Measurements from ENCODE around the gene PTPRA.

The PTPRA gene

DNA sequence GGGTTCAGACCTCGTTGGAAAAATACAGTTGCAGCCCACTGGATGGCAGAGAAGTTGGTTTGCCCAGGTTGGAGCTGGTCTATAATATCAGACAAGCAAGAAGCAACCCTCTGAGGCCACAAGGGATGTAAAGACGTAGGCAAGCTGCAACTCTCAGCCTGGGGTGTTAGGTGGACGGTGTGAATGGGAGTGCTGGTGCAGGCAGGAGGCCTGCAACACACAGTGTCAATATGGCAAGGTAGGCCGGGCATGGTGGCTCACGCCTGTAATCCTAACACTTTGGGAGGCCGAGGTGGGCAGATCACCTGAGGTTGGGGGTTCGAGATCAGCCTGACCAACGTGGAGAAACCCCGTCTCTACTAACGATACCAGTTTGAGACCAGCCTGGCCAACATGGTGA is 22.2 kb upstream of the PTPRA start:
- DNase-seq, result no peak

- no peak for DNase-seq
These were observed 14.7 kb upstream of the PTPRA start for GRCh38 chr20:2858591-2858990.

GRCh38 chr20:2859330-2860121 is 13.8 kb upstream of the PTPRA start:
- DNase-seq, result no peak

DNA sequence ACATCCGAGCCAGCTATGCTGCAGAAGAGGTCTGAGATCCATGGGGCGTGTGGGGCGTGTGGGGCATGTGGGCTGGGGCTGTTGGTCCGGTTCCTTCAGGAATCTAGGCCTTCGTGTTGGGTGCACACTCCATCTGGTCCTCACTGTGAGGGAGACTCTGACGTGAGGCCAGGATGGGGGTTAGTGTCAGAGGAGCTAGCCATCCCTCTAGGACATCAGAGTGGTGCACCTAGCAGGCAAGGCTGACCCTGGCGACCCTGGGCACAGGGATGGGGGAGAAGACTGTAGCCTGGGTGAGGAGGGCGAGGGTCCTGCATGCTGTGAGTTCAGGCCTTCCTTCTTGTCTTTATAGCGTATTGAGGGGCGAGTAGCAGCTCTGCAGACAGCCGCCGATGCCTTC is 8.7 kb upstream of the PTPRA start:
- no peak for DNase-seq

DNA sequence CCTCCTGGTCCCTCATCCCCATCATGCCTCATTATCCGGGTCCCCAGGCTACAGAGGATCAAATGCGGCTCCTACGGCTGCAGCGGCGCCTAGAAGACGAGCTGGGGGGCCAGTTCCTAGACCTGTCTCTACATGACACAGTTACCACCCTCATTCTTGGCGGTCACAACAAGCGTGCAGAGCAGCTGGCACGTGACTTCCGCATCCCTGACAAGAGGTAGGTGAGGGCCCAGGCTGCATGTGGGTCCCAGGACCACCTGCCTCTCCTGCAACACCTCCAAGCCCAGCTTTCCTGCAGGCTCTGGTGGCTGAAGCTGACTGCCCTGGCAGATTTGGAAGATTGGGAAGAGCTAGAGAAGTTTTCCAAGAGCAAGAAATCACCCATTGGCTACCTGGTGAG is 8.2 kb upstream of the PTPRA start:
- DNase-seq, result no peak

DNA sequence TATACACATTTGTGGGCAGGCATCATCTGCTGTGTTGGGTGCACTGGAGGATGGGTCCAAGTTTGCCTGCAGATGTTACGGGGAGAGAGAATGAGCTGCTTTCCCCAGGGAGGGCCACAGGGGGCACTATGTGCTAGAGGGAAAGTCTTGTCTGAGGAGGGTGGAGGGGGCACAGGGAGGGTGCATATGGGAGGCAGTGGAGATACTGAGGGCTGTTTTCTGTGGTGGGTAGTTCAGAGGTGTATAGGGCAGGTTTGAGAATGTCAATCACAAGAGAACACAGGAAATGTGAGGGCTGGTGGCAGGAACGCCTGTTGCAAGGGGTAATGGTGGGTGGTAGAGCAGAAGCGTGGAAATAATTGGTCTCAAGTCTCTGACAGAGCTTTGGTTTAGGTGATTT is 7.7 kb upstream of the PTPRA start:
- DNase-seq, result no peak

DNA sequence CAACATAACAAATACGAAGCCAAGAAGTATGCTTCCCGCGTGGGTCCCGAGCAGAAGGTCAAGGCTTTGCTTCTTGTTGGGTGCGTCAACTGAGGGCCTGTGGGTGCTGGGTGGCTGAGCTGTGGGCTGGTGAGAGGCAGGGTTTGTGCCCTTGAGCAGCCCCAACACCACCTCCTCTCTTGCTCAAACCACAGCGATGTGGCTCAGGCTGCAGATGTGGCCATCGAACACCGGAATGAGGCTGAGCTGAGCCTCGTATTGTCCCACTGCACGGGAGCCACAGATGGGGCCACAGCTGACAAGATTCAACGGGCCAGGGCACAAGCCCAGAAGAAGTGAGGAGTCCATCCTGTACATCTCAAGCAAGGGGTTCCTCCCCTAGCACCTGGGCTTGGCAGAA is 7.0 kb upstream of the PTPRA start:
- no peak for DNase-seq

DNA sequence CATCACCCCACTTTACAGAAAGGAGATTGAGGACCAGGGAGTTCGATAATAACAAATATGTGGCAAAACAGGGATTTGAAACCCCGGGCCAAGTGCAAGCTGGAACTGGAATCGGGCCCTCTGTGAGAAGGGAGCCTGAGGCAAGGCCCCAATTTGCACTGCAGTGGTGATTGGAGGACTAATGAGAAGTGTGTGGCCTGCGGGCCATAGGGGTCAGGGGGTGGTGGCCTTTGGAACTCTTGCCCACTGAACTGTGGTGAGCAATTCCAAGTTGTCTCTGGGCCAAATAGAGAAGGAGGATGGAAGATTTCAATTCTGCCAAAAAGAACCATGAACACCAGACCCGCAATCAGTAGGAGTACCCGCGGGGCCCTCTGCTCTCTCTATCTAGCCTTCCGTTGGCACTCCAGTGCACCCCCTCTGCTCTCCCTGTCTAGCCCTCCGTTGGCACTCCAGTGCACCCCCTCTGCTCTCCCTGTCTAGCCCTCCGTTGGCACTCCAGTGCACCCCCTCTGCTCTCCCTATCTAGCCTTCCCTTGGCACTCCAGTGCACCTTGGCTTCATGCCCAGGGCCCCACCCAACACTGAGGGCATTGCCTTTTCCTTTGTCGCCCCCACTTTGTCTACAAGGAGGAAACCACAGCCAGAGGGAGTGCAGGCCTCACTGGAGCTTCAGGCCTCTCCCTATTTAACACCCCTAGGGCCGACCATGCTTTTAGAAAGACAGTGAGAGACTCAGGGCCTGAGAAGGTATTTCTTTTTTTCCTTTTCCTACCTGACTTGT is 6.0 kb upstream of the PTPRA start:
- DNase-seq, result no peak

DNA sequence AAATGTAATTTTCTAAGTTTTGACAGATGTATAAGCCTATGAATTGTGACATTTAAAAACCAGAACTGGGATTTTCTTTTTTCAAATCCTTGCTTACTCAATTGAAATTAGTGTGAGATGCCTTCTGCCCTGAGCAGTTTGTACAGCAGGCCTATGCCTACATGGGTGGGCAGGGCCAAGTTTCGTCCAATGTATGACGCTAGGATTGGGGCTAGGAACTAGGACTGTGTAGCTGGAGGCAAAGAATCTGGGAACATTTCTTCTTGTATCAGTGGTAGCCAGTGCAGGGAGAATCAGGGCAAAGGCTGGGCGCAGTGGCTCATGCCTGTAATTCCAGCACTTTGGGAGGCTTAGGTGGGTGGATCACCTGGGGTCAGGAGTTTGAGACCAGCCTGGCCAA is 3.9 kb upstream of the PTPRA start:
- DNase-seq, result no peak

GRCh38 chr20:2871111-2871465 is 2.2 kb upstream of the PTPRA start:
- DNase-seq, result no peak

DNA sequence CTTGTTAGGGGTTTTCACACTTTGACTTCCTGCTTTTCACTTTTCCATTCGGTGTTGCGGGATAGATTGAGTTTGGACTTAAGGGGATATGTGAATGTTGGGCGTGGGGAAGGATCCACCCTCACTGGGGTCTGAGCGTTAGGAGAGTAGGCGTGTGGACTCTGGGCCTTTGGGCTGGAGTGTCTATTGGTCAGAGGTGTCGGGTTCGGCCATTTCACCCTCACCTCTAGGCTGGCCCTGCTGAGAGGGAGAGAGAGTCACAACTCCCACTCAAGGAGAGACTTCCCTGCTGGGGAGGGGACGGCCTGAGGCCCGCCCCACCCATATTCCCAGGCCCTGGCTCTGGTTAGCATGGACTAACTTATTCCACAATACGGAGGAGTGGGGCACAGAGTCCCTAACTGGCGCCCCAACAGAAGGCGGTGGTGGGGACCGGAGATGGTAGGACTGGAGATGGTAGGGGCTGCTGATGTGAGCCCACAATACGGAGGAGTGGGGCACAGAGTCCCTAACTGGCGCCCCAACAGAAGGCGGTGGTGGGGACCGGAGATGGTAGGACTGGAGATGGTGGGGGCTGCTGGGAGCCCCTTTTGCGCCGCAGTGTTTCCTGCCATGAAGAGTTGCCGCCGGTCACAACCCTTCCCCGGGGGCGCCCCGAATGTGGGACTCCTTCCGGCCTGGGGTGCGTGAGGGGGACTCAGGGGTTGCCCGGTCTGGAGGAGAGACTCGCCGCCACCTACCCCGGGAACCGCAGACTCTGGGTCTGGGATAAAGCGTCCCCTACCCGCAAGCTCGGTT is 1.4 kb upstream of the PTPRA start:
- DNase-seq, result no peak

GRCh38 chr20:2872459-2873009 is 747 bp upstream of the PTPRA start:
- DNase-seq, result peak; percentile 64 to 80

DNA sequence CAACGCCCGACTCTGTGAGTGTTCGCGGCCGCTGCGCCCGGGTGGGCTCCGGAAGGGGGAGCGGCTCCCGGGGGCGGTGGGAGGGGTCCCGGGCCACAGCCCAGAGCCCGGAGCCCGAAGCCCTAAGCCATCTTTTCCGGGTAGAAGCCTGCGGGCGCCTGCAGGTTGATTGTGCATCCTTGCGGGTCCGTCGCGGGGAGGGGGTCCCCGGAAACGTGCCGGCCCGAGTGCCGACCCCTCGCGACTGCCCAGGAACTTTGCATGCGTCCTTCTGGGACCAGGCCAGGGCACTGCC is 413 bp downstream of the PTPRA start:
- peak in 1 of 2 experiments; percentile 83 for DNase-seq

DNA sequence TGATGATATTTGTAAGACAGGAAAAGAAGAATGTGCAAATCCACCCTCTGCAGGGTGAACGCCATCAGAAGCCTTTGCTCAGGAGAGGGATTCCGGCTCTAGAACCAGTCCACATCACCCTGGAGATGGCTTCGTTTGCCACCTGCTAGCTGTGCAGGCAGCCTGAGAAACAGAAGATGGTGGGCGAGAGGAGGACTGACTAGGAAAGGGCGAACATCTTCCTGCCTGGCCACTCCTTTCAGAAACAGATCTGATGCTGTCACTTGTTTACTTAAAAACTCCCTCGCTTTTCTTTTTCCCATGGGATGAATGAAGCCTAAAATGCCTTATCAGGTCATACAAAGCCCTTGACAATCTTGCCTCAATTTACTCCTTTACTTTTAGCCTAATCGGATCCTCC is 1.2 kb downstream of the PTPRA start:
- DNase-seq, result peak in 1 of 2 experiments; percentile 53

- DNase-seq, result no peak
These were observed 2.5 kb downstream of the PTPRA start for GRCh38 chr20:2875690-2876203.

GRCh38 chr20:2878515-2878914 is 5.2 kb downstream of the PTPRA start:
- DNase-seq, result no peak

DNA sequence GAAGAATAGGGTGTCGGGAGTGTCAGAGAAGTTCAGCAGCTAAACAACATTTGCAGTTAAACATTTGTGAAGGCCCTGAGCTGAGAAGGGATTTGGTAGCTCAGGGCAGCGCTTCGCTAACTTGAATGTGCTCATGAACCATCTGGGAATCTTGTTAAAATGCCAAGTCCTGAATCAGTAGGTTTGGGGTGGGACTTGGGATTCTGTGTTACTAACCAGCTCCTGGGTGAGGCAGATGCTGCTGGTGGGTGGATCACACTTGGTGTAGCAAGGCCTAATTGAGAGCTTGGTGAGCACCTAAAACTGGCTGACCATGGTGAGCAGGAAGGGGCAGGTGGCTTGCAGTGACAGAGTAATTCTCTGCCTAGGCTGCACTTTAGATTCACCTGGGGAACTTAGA is 5.9 kb downstream of the PTPRA start:
- DNase-seq, result no peak

GRCh38 chr20:2880650-2881049 is 7.4 kb downstream of the PTPRA start:
- DNase-seq, result no peak

- no peak for DNase-seq
These were observed 10.7 kb downstream of the PTPRA start for GRCh38 chr20:2883726-2884637.

DNA sequence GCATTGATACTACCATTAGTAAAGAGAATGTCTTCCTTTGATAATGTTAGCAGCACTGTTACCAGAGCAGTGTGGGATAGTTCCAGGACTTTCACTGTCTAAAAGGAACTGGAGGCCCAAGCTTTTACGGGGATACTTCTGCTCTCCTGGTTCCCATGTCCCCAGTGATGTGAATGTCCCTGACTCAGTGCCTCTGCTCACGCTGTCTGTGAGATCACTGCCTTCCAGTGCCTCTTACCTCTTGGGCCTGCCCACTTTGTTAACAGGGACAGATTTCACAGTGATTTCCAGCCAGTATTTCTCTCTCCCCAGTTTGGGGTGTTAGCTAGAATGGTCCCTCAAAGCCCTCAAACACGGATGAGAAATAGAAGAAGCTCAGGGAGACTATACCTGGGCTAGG is 14.4 kb downstream of the PTPRA start:
- no peak for DNase-seq

- no peak for DNase-seq
These were observed 15.1 kb downstream of the PTPRA start for GRCh38 chr20:2888224-2888955.

DNA sequence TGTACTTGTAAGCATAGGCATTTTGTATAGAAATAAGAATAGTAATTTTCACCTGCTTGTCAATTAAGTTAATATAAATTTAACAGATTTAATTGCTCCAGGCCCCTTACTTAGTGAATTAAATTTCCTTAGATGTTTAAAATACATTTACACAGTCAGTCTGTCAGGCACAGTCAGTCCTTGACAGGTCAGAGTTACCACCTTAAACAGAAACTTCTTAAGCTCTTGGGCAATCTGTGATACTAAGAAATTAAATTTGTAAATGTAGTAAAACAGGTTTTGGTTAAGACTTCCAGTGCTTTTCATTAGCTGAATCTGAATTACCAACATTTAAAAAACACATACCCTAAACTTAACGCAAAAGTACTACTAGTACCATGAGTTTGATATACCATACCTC is 15.9 kb downstream of the PTPRA start:
- no peak for DNase-seq

All from NCI-H526 (cell line).